ENCODE results near the gene AMHR2.
"Not testable (repeated sequence)": the region's sequence is repeated elsewhere in the genome, so short reads cannot be mapped to it uniquely, and the experiment has no call there.

The AMHR2 gene

DNA sequence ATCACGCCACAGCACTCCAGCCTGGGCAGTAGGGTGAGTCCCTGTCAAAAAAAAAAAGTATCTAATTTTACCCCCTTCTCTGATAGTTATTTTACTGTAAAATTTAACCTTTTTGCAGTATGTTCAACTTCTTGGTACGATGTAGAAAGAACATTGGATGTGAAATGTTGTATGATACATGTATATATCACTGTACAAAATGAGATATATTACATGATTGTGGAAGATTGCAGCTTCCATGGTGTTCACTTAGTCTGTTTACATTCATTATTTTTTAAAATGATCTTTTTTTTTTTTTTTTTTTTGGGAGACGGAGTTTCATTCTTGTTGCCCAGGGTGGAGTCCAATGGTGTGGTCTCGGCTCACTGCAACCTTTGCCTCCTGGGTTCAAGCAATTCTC, 34.7 kb upstream of the AMHR2 start:
- Histone ChIP-seq H3K36me3 (ENCODE audit: insufficient read depth, low read length) (peaks cover 66% of the 10 kb centered on the region), H3K4me1 (ENCODE audit: insufficient read depth, low read length) (peaks cover 61% of the 10 kb centered on the region), H3K4me2 (ENCODE audit: insufficient read depth, low read length) (peak overlapping the region; percentile 62; the same call in 1 of the 2 replicates), H3K4me3 (ENCODE audit: low read depth in 1 of 2, low read length in 2 of 2) (no peak overlapping the region), H3K27ac (ENCODE audit: low read length) (no peak overlapping the region), H3K9me3 (ENCODE audit: insufficient read depth, low read length, severe bottlenecking) (no peaks in the 10 kb centered on the region), H3K27me3 (ENCODE audit: insufficient read depth, low read length, poor library complexity) (no peaks in the 10 kb centered on the region), H4K20me1 (ENCODE audit: insufficient read depth, low read length) (peaks cover 48% of the 10 kb centered on the region), H3K9ac (ENCODE audit: low read depth, low read length) (no peak overlapping the region), H3K79me2 (ENCODE audit: insufficient read depth, low read length) (peaks cover 96% of the 10 kb centered on the region), H2AFZ (ENCODE audit: low read depth, low read length) (no peak overlapping the region)
- DNase-seq = no peak
- no peak for TF ChIP-seq EZH2 (IDR thresholded peaks at IDR 0.05; ENCODE audit: borderline replicate concordance, low read depth, low read length, severe bottlenecking)
- TF ChIP-seq CTCF (IDR thresholded peaks at IDR 0.05; ENCODE audit: borderline replicate concordance, extremely low read depth, low read length, poor library complexity, severe bottlenecking) = no peak
- no peak for ATAC-seq (ENCODE audit: insufficient read depth, low read depth)

- Histone ChIP-seq H2AFZ (ENCODE audit: low read depth, low read length) (no peak overlapping the region), H3K27me3 (ENCODE audit: insufficient read depth, low read length, poor library complexity) (no peaks in the 10 kb centered on the region), H3K9ac (ENCODE audit: low read depth, low read length) (no peak overlapping the region), H3K9me3 (ENCODE audit: insufficient read depth, low read length, severe bottlenecking) (no peaks in the 10 kb centered on the region), H3K4me3 (ENCODE audit: low read depth in 1 of 2, low read length in 2 of 2) (no peak overlapping the region), H3K4me2 (ENCODE audit: insufficient read depth, low read length) (peak overlapping the region; percentile 62; the same call in 1 of the 2 replicates), H3K79me2 (ENCODE audit: insufficient read depth, low read length) (peaks cover 96% of the 10 kb centered on the region), H3K36me3 (ENCODE audit: insufficient read depth, low read length) (peaks cover 61% of the 10 kb centered on the region), H4K20me1 (ENCODE audit: insufficient read depth, low read length) (peaks cover 49% of the 10 kb centered on the region), H3K4me1 (ENCODE audit: insufficient read depth, low read length) (peaks cover 56% of the 10 kb centered on the region), H3K27ac (ENCODE audit: low read length) (no peak overlapping the region)
- ATAC-seq (ENCODE audit: insufficient read depth, low read depth) = no peak
- TF ChIP-seq EZH2 (IDR thresholded peaks at IDR 0.05; ENCODE audit: borderline replicate concordance, low read depth, low read length, severe bottlenecking) (no peak), CTCF (IDR thresholded peaks at IDR 0.05; ENCODE audit: borderline replicate concordance, extremely low read depth, low read length, poor library complexity, severe bottlenecking) (no peak)
- no peak for DNase-seq
These were observed 34.0 kb upstream of the AMHR2 start for GRCh38 chr12:53389702-53390101.

DNA sequence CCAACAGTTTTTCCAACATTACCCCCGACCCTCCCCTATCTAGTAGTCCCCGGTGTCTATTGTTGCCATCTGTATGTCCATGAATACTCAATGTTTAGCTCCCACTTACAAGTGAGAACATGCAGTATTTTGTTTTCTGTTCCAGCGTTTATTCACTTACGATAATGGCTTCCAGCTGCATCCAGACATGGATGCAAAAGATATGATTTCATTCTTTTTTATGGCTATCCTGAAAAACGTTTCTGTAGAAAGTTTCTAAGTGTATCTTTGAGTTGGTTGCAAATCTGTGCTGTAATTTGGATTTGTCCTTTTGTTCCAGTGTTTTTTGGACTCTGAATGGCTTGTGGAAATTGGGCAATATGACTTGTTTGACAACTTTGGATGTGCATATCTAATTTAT, 31.9 kb upstream of the AMHR2 start:
- H3K27me3 ChIP-seq (ENCODE audit: insufficient read depth, low read length, poor library complexity) = no peaks in the 10 kb centered on the region
- no peak overlapping the region for H2AFZ ChIP-seq (ENCODE audit: low read depth, low read length)
- no peak overlapping the region for H3K9ac ChIP-seq (ENCODE audit: low read depth, low read length)
- peaks cover 94% of the 10 kb centered on the region for H3K79me2 ChIP-seq (ENCODE audit: insufficient read depth, low read length)
- no peak for DNase-seq
- H3K27ac ChIP-seq (ENCODE audit: low read length) = no peak overlapping the region
- TF ChIP-seq EZH2 (IDR thresholded peaks at IDR 0.05; ENCODE audit: borderline replicate concordance, low read depth, low read length, severe bottlenecking) (no peak), CTCF (IDR thresholded peaks at IDR 0.05; ENCODE audit: borderline replicate concordance, extremely low read depth, low read length, poor library complexity, severe bottlenecking) (no peak)
- peaks cover 47% of the 10 kb centered on the region; the same call in 1 of the 2 replicates for H4K20me1 ChIP-seq (ENCODE audit: insufficient read depth, low read length)
- H3K4me1 ChIP-seq (ENCODE audit: insufficient read depth, low read length) = peaks cover 39% of the 10 kb centered on the region
- ATAC-seq (ENCODE audit: insufficient read depth, low read depth) = no peak
- H3K4me3 ChIP-seq (ENCODE audit: low read depth in 1 of 2, low read length in 2 of 2) = no peak overlapping the region
- H3K9me3 ChIP-seq (ENCODE audit: insufficient read depth, low read length, severe bottlenecking) = no peaks in the 10 kb centered on the region
- H3K4me2 ChIP-seq (ENCODE audit: insufficient read depth, low read length) = no peak overlapping the region; the same call in 1 of the 2 replicates
- H3K36me3 ChIP-seq (ENCODE audit: insufficient read depth, low read length) = peaks cover 56% of the 10 kb centered on the region

DNA sequence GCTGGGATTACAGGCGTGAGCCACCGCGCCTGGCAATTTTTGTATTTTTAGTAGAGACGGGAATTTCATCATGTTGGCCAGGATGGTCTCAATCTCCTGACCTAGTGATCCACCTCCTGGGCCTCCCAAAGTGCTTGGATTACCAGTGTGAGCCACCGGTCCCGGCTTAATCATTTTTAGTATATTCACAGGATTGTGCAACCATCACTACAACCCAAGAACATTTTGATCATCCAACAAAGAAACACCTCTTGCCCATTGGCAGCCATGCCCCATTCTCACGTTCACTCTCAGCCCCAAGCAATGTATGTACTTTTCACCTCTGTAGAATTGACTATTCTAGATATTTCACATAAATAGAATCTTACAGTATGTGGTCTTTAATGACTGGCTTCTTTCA, 23.8 kb upstream of the AMHR2 start:
- Histone ChIP-seq H3K36me3 (ENCODE audit: insufficient read depth, low read length) (peaks cover 34% of the 10 kb centered on the region), H3K27me3 (ENCODE audit: insufficient read depth, low read length, poor library complexity) (no peaks in the 10 kb centered on the region), H3K9me3 (ENCODE audit: insufficient read depth, low read length, severe bottlenecking) (no peaks in the 10 kb centered on the region), H3K4me1 (ENCODE audit: insufficient read depth, low read length) (no peaks in the 10 kb centered on the region), H3K79me2 (ENCODE audit: insufficient read depth, low read length) (peaks cover 87% of the 10 kb centered on the region), H3K4me2 (ENCODE audit: insufficient read depth, low read length) (no peak overlapping the region), H2AFZ (ENCODE audit: low read depth, low read length) (no peak overlapping the region), H3K27ac (ENCODE audit: low read length) (no peak overlapping the region), H3K9ac (ENCODE audit: low read depth, low read length) (no peak overlapping the region), H4K20me1 (ENCODE audit: insufficient read depth, low read length) (peaks cover 4% of the 10 kb centered on the region; the same call in 1 of the 2 replicates), H3K4me3 (ENCODE audit: low read depth in 1 of 2, low read length in 2 of 2) (no peak overlapping the region)
- TF ChIP-seq CTCF (IDR thresholded peaks at IDR 0.05; ENCODE audit: borderline replicate concordance, extremely low read depth, low read length, poor library complexity, severe bottlenecking) = no peak
- no peak for TF ChIP-seq EZH2 (IDR thresholded peaks at IDR 0.05; ENCODE audit: borderline replicate concordance, low read depth, low read length, severe bottlenecking)
- ATAC-seq (ENCODE audit: insufficient read depth, low read depth) (no peak), DNase-seq (no peak)

GRCh38 chr12:53402351-53402750, 21.3 kb upstream of the AMHR2 start:
- H3K27me3 ChIP-seq (ENCODE audit: insufficient read depth, low read length, poor library complexity); ATAC-seq (ENCODE audit: insufficient read depth, low read depth); H4K20me1 ChIP-seq (ENCODE audit: insufficient read depth, low read length); H3K4me3 ChIP-seq (ENCODE audit: low read depth in 1 of 2, low read length in 2 of 2); H3K27ac ChIP-seq (ENCODE audit: low read length); H3K4me2 ChIP-seq (ENCODE audit: insufficient read depth, low read length); H3K9me3 ChIP-seq (ENCODE audit: insufficient read depth, low read length, severe bottlenecking); H3K9ac ChIP-seq (ENCODE audit: low read depth, low read length); DNase-seq; H3K4me1 ChIP-seq (ENCODE audit: insufficient read depth, low read length); H2AFZ ChIP-seq (ENCODE audit: low read depth, low read length): not testable (repeated sequence)
- H3K79me2 ChIP-seq (ENCODE audit: insufficient read depth, low read length) = peaks cover 80% of the 10 kb centered on the region
- peaks cover 45% of the 10 kb centered on the region for H3K36me3 ChIP-seq (ENCODE audit: insufficient read depth, low read length)
